Measurements from ENCODE around the gene CDH4. TPM values are rescaled to one million over a fixed set of nuclear protein-coding genes. Genes with fewer than 3 reads are reported as not detected.

Gene CDH4
- polyA plus RNA-seq, 1 donor (not counting 4 experiments of a cell fraction or from before 2014, with no cell fraction given) = 2.2 TPM

GRCh38 chr20:61979090-61979489 lies 727.0 kb downstream of the CDH4 start:
- Histone ChIP-seq H3K27ac (ENCODE audit: control insufficient read depth, insufficient read depth, low read length) (no peak overlapping the region), H3K4me2 (ENCODE audit: control insufficient read depth, extremely low read depth, insufficient read depth, low read depth, low read length) (no peak overlapping the region), H2AFZ (ENCODE audit: control insufficient read depth, low read length) (no peak overlapping the region), H3K4me1 (ENCODE audit: control insufficient read depth, extremely low read depth, insufficient read depth, low read length) (no peaks in the 10 kb centered on the region), H3K9me3 (ENCODE audit: control insufficient read depth, low read depth, low read length) (no peaks in the 10 kb centered on the region), H3K9ac (ENCODE audit: control insufficient read depth, extremely low read depth, insufficient read depth, low read length) (no peak overlapping the region), H4K20me1 (ENCODE audit: control insufficient read depth, extremely low read depth, insufficient read depth, low read length) (no peaks in the 10 kb centered on the region), H3K36me3 (ENCODE audit: control insufficient read depth in 2 of 2, extremely low read depth in 1 of 2, insufficient read depth in 2 of 2, low read length in 2 of 2) (peaks cover 4 to 7% of the 10 kb centered on the region in 2 experiments), H3K4me3 (ENCODE audit: control insufficient read depth in 2 of 3, extremely low read depth in 1 of 3, insufficient read depth in 2 of 3, low read depth in 1 of 3, low read length in 3 of 3) (no peak overlapping the region), H3K79me2 (ENCODE audit: control insufficient read depth, insufficient read depth, low read length) (no peaks in the 10 kb centered on the region), H3K27me3 (ENCODE audit: control insufficient read depth, extremely low read depth, insufficient read depth, low read length) (no peaks in the 10 kb centered on the region), H3K9me1 (ENCODE audit: control insufficient read depth, extremely low read depth, insufficient read depth, low read length) (no peaks in the 10 kb centered on the region)
- FAIRE-seq = no peak
- TF ChIP-seq CTCF (optimal IDR thresholded peaks at IDR 0.05 in 1 of 3, IDR thresholded peaks at IDR 0.05 in 1 of 3, conservative IDR thresholded peaks at IDR 0.05 in 1 of 3; ENCODE audit: extremely low read depth in 1 of 3, insufficient read depth in 2 of 3, low read length in 3 of 3) (no peak), EZH2 (IDR thresholded peaks at IDR 0.05; ENCODE audit: low read length) (no peak)
- DNase-seq (ENCODE audit: low read depth, low spot score) = no peak
- dilution Hi-C loops (cut with MboI; ENCODE audit: extremely low pct_ligation_motif_present, low sequenced_read_pairs) = no loop called here

- Histone ChIP-seq H3K79me2 (ENCODE audit: control insufficient read depth, insufficient read depth, low read length) (no peaks in the 10 kb centered on the region), H3K9ac (ENCODE audit: control insufficient read depth, extremely low read depth, insufficient read depth, low read length) (no peak overlapping the region), H2AFZ (ENCODE audit: control insufficient read depth, low read length) (no peak overlapping the region), H3K4me2 (ENCODE audit: control insufficient read depth, extremely low read depth, insufficient read depth, low read depth, low read length) (no peak overlapping the region), H4K20me1 (ENCODE audit: control insufficient read depth, extremely low read depth, insufficient read depth, low read length) (no peaks in the 10 kb centered on the region), H3K4me1 (ENCODE audit: control insufficient read depth, extremely low read depth, insufficient read depth, low read length) (no peaks in the 10 kb centered on the region), H3K36me3 (ENCODE audit: control insufficient read depth in 2 of 2, extremely low read depth in 1 of 2, insufficient read depth in 2 of 2, low read length in 2 of 2) (peaks cover 4 to 7% of the 10 kb centered on the region in 2 experiments), H3K9me1 (ENCODE audit: control insufficient read depth, extremely low read depth, insufficient read depth, low read length) (no peaks in the 10 kb centered on the region), H3K9me3 (ENCODE audit: control insufficient read depth, low read depth, low read length) (no peaks in the 10 kb centered on the region), H3K4me3 (ENCODE audit: control insufficient read depth in 2 of 3, extremely low read depth in 1 of 3, insufficient read depth in 2 of 3, low read depth in 1 of 3, low read length in 3 of 3) (no peak overlapping the region), H3K27me3 (ENCODE audit: control insufficient read depth, extremely low read depth, insufficient read depth, low read length) (no peaks in the 10 kb centered on the region), H3K27ac (ENCODE audit: control insufficient read depth, insufficient read depth, low read length) (no peak overlapping the region)
- DNase-seq (ENCODE audit: low read depth, low spot score) (no peak), FAIRE-seq (no peak)
- TF ChIP-seq EZH2 (IDR thresholded peaks at IDR 0.05; ENCODE audit: low read length) (no peak), CTCF (optimal IDR thresholded peaks at IDR 0.05 in 1 of 3, IDR thresholded peaks at IDR 0.05 in 1 of 3, conservative IDR thresholded peaks at IDR 0.05 in 1 of 3; ENCODE audit: extremely low read depth in 1 of 3, insufficient read depth in 2 of 3, low read length in 3 of 3) (no peak)
- dilution Hi-C loops (cut with MboI; ENCODE audit: extremely low pct_ligation_motif_present, low sequenced_read_pairs) = no loop called here
Observed at GRCh38 chr20:61979701-61980635, 727.9 kb downstream of the CDH4 start.

All from keratinocyte (primary cell).